Muscle layer of duodenum (tissue), 2 donors: ENCODE measurements around the gene C1orf115.
"Not testable (repeated sequence)": the region's sequence is repeated elsewhere in the genome, so short reads cannot be mapped to it uniquely, and the experiment has no call there.

Source experiments
- H3K27ac ChIP-seq: one replicate; pipeline ENCODE4 v1.7.0; 2013; ENCODE audit warnings: mild to moderate bottlenecking, low read length
- H3K27me3 ChIP-seq: one replicate; pipeline ENCODE4 v1.7.0; 2013; ENCODE audit warnings: low read depth, mild to moderate bottlenecking, control low read depth, low read length
- H3K36me3 ChIP-seq, 2 donors: one replicate each; pipeline ENCODE4 v1.7.0; 2013; ENCODE audit warnings: low read length in 2 of 2, control low read depth in 1 of 2, mild to moderate bottlenecking in 1 of 2; ENCODE audit not compliant: insufficient read depth in 2 of 2, control insufficient read depth in 1 of 2
- H3K4me1 ChIP-seq, 2 donors: one replicate each; pipeline ENCODE4 v1.7.0; 2013; ENCODE audit warnings: low read length in 2 of 2, mild to moderate bottlenecking in 2 of 2, control low read depth in 1 of 2, moderate library complexity in 1 of 2; ENCODE audit not compliant: insufficient read depth in 2 of 2, control insufficient read depth in 1 of 2
- H3K4me3 ChIP-seq, 2 donors: one replicate each; pipeline ENCODE4 v1.7.0; 2013; ENCODE audit warnings: low read length in 2 of 2, low read depth in 1 of 2, mild to moderate bottlenecking in 1 of 2
- H3K9me3 ChIP-seq, 2 donors: one replicate each; pipeline ENCODE4 v1.7.0; 2013; ENCODE audit warnings: low read length in 2 of 2, control low read depth in 1 of 2, mild to moderate bottlenecking in 1 of 2; ENCODE audit not compliant: control insufficient read depth in 1 of 2
- donor health status: healthy.

C1orf115 gene

GRCh38 chr1:220707160-220707559, 17.0 kb downstream of the C1orf115 start:
- no peaks in the 10 kb centered on the region for H3K36me3 ChIP-seq
- H3K4me3 ChIP-seq, result no peak overlapping the region
- H3K27me3 ChIP-seq, result no peaks in the 10 kb centered on the region
- H3K9me3 ChIP-seq, result no peaks in the 10 kb centered on the region
- H3K4me1 ChIP-seq, result no peaks in the 10 kb centered on the region
- no peak overlapping the region for H3K27ac ChIP-seq

GRCh38 chr1:220708244-220708643, 18.1 kb downstream of the C1orf115 start:
- Histone ChIP-seq H3K27ac (no peak overlapping the region), H3K4me1 (no peaks in the 10 kb centered on the region), H3K36me3 (no peaks in the 10 kb centered on the region), H3K4me3 (no peak overlapping the region), H3K27me3 (no peaks in the 10 kb centered on the region), H3K9me3 (no peaks in the 10 kb centered on the region)

GRCh38 chr1:220708936-220709801, 19.0 kb downstream of the C1orf115 start:
- Histone ChIP-seq H3K9me3 (no peaks in the 10 kb centered on the region), H3K4me3 (no peak overlapping the region), H3K4me1 (no peaks in the 10 kb centered on the region), H3K27ac (no peak overlapping the region), H3K27me3 (no peaks in the 10 kb centered on the region), H3K36me3 (no peaks in the 10 kb centered on the region)

- H3K27ac ChIP-seq, result no peak overlapping the region
- no peak overlapping the region for H3K4me3 ChIP-seq
- H3K36me3 ChIP-seq, result no peaks in the 10 kb centered on the region
- no peaks in the 10 kb centered on the region for H3K9me3 ChIP-seq
- no peaks in the 10 kb centered on the region for H3K4me1 ChIP-seq
- no peaks in the 10 kb centered on the region for H3K27me3 ChIP-seq
Observed at GRCh38 chr1:220710333-220710732, 20.2 kb downstream of the C1orf115 start.

- no peak overlapping the region for H3K4me3 ChIP-seq
- no peak overlapping the region for H3K27ac ChIP-seq
- H3K9me3 ChIP-seq, result no peaks in the 10 kb centered on the region
- H3K36me3 ChIP-seq, result no peaks in the 10 kb centered on the region
- H3K4me1 ChIP-seq, result no peaks in the 10 kb centered on the region
- no peaks in the 10 kb centered on the region for H3K27me3 ChIP-seq
Observed at GRCh38 chr1:220711056-220711809, 21.1 kb downstream of the C1orf115 start.

- H3K9me3 ChIP-seq, H3K27me3 ChIP-seq, H3K27ac ChIP-seq, H3K4me3 ChIP-seq, H3K36me3 ChIP-seq, H3K4me1 ChIP-seq: not testable (repeated sequence)
Observed at GRCh38 chr1:220715986-220716385, 25.8 kb downstream of the C1orf115 start.

- Histone ChIP-seq H3K9me3 (no peaks in the 10 kb centered on the region), H3K27me3 (no peaks in the 10 kb centered on the region), H3K4me1 (no peaks in the 10 kb centered on the region), H3K4me3 (no peak overlapping the region), H3K27ac (no peak overlapping the region), H3K36me3 (no peaks in the 10 kb centered on the region)
Observed at GRCh38 chr1:220717800-220718640, 27.9 kb downstream of the C1orf115 start.

- not testable (repeated sequence) for H3K27me3 ChIP-seq, H3K36me3 ChIP-seq, H3K4me1 ChIP-seq, H3K9me3 ChIP-seq, H3K27ac ChIP-seq, H3K4me3 ChIP-seq
Observed at GRCh38 chr1:220721266-220721665, 31.1 kb downstream of the C1orf115 start.

GRCh38 chr1:220726634-220727033, 36.5 kb downstream of the C1orf115 start:
- no peaks in the 10 kb centered on the region for H3K36me3 ChIP-seq
- no peaks in the 10 kb centered on the region for H3K4me1 ChIP-seq
- no peak overlapping the region for H3K4me3 ChIP-seq
- H3K27me3 ChIP-seq, result no peaks in the 10 kb centered on the region
- H3K9me3 ChIP-seq, result no peaks in the 10 kb centered on the region
- H3K27ac ChIP-seq, result no peak overlapping the region

- H3K4me1 ChIP-seq, result peaks cover 0 to 2% of the 10 kb centered on the region in 2 donors
- H3K27me3 ChIP-seq, result no peaks in the 10 kb centered on the region
- H3K4me3 ChIP-seq, result no peak overlapping the region
- H3K27ac ChIP-seq, result no peak overlapping the region
- H3K36me3 ChIP-seq, result no peaks in the 10 kb centered on the region
- H3K9me3 ChIP-seq, result no peaks in the 10 kb centered on the region
Observed at GRCh38 chr1:220727519-220727918, 37.4 kb downstream of the C1orf115 start.

- no peaks in the 10 kb centered on the region for H3K9me3 ChIP-seq
- no peaks in the 10 kb centered on the region for H3K36me3 ChIP-seq
- H3K4me1 ChIP-seq, result peaks cover 0 to 6% of the 10 kb centered on the region in 2 donors
- no peaks in the 10 kb centered on the region for H3K27me3 ChIP-seq
- H3K4me3 ChIP-seq, result no peak overlapping the region
- no peak overlapping the region for H3K27ac ChIP-seq
Observed at GRCh38 chr1:220730486-220730885, 40.3 kb downstream of the C1orf115 start.
